HepG2 (cell line): ENCODE results near the gene C22orf31. TPM values are rescaled to one million over a fixed set of nuclear protein-coding genes. Genes with fewer than 3 reads are reported as not detected.
A peak's percentile ranks its signal among the peaks of the same experiment; 100 is the strongest.

Experiments
- E2F2 ChIP-seq: sonication (generic); formaldehyde crosslinking; IDR thresholded peaks from 2 replicates; pipeline ENCODE4 v1.4.0; 2020; ENCODE audit warnings: missing genetic modification reagents, borderline replicate concordance
- FOXA1 ChIP-seq, 2 experiments: fragments of 450-650 bp in 1 of 2; sonication (generic) in 1 of 2; formaldehyde crosslinking in 1 of 2; IDR thresholded peaks; 2 replicates each; pipeline versions ENCODE4 v1.4.0 to v1.6.1; 2016 to 2020; ENCODE audit warnings: missing genetic modification reagents in 1 of 2
- HMG20B ChIP-seq: conservative IDR thresholded peaks from 2 replicates; pipeline ENCODE4 v1.6.1; 2016; ENCODE audit warnings: missing genetic modification reagents, missing compliant biosample characterization
- HOXA5 ChIP-seq: sonication (generic); formaldehyde crosslinking; IDR thresholded peaks from 2 replicates; pipeline ENCODE4 v1.4.0; 2020; ENCODE audit warnings: missing genetic modification reagents
- IKZF4 ChIP-seq: sonication (generic); formaldehyde crosslinking; IDR thresholded peaks from 2 replicates; pipeline ENCODE4 v1.5.1; 2020; ENCODE audit warnings: borderline replicate concordance, mild to moderate bottlenecking, low read depth, missing genetic modification reagents; ENCODE audit errors: not compliant biosample characterization
- ISX ChIP-seq: sonication (generic); formaldehyde crosslinking; conservative IDR thresholded peaks from 2 replicates; pipeline ENCODE4 v1.5.0; 2020; ENCODE audit warnings: missing genetic modification reagents
- MED13 ChIP-seq: sonication (generic); formaldehyde crosslinking; IDR thresholded peaks from 2 replicates; pipeline ENCODE4 v1.5.0; 2020; ENCODE audit warnings: missing genetic modification reagents
- NFYB ChIP-seq: sonication (generic); formaldehyde crosslinking; IDR thresholded peaks from 2 replicates; pipeline ENCODE4 v1.4.0; 2020; ENCODE audit warnings: missing genetic modification reagents
- PBX3 ChIP-seq: sonication (generic); formaldehyde crosslinking; IDR thresholded peaks from 2 replicates; pipeline ENCODE4 v1.8.1; 2023; ENCODE audit warnings: missing genetic modification reagents, inconsistent platforms, borderline replicate concordance
- SMAD1 ChIP-seq: sonication (generic); formaldehyde crosslinking; IDR thresholded peaks from 2 replicates; pipeline ENCODE4 v1.4.0; 2020; ENCODE audit warnings: missing genetic modification reagents, low read depth, mild to moderate bottlenecking, borderline replicate concordance
- SMYD3 ChIP-seq: sonication (generic); formaldehyde crosslinking; IDR thresholded peaks from 2 replicates; pipeline ENCODE4 v1.8.1; 2023; ENCODE audit warnings: mild to moderate bottlenecking, missing genetic modification reagents
- SNAI1 ChIP-seq: sonication (generic); formaldehyde crosslinking; IDR thresholded peaks from 2 replicates; pipeline ENCODE4 v1.5.0; 2020; ENCODE audit warnings: mild to moderate bottlenecking, missing genetic modification reagents, borderline replicate concordance
- SUZ12 ChIP-seq: fragments of 150-350 bp; IDR thresholded peaks from 2 replicates; pipeline ENCODE4 v1.6.1; 2014; ENCODE audit warnings: low read depth, low read length
- TBP ChIP-seq: sonication (generic); formaldehyde crosslinking; IDR thresholded peaks from 2 replicates; pipeline ENCODE4 v1.5.0; 2020; ENCODE audit warnings: missing genetic modification reagents
- ZFP37 ChIP-seq: sonication (generic); formaldehyde crosslinking; IDR thresholded peaks from 2 replicates; pipeline ENCODE4 v1.4.0; 2020; ENCODE audit warnings: missing genetic modification reagents, borderline replicate concordance
- ZNF207 ChIP-seq: fragments of 450-650 bp; IDR thresholded peaks from 2 replicates; pipeline ENCODE4 v1.6.1; 2016; ENCODE audit warnings: antibody characterized with exemption, borderline replicate concordance
- ZNF441 ChIP-seq: sonication (generic); formaldehyde crosslinking; IDR thresholded peaks from 2 replicates; pipeline ENCODE4 v1.7.0; 2021; ENCODE audit warnings: missing genetic modification reagents, borderline replicate concordance
- ZNF619 ChIP-seq: sonication (generic); formaldehyde crosslinking; IDR thresholded peaks from 2 replicates; pipeline ENCODE4 v1.4.0; 2020; ENCODE audit warnings: mild to moderate bottlenecking, missing genetic modification reagents
- ZNF781 ChIP-seq: sonication (generic); formaldehyde crosslinking; IDR thresholded peaks from 2 replicates; pipeline ENCODE4 v1.5.1; 2020; ENCODE audit warnings: borderline replicate concordance, mild to moderate bottlenecking, missing genetic modification reagents; ENCODE audit errors: not compliant biosample characterization
- polyA plus RNA-seq, 8 experiments: library from polyadenylated mRNA; depleted of rRNA in 3 of 8; stranded (reverse) in 7 of 8; unstranded in 1 of 8; fragments of >200 nt; fragmentation: Illumina TruSeq in 4 of 8; extraction: Trizol in 4 of 8; gene quantifications; 2 replicates each; pipeline versions ENCODE4 v1.2.1 to v1.2.3, GENCODE V29; 2011 to 2016; ENCODE audit warnings: low read depth in 4 of 8, missing spikeins in 1 of 8, mixed read lengths in 1 of 8; ENCODE audit not compliant: insufficient read depth in 1 of 8
- total RNA-seq, 5 experiments: library from RNA; depleted of rRNA; stranded (reverse); fragments of >200 nt; fragmentation: Illumina TruSeq; extraction: Trizol; gene quantifications; 2 replicates each; pipeline ENCODE4 v1.2.3, GENCODE V29; 2016; ENCODE audit warnings: low read depth in 1 of 5
- TF ChIP-seq, protein P1 (sequence below): sonication (generic); formaldehyde crosslinking; IDR thresholded peaks from 2 replicates; pipeline ENCODE4 v1.4.0; 2020; ENCODE audit warnings: missing genetic modification reagents, borderline replicate concordance
- TF ChIP-seq, protein P2 (sequence below): sonication (generic); formaldehyde crosslinking; IDR thresholded peaks from 2 replicates; pipeline ENCODE4 v1.5.0; 2020; ENCODE audit warnings: missing genetic modification reagents
- TF ChIP-seq, protein P3 (sequence below): sonication (generic); formaldehyde crosslinking; IDR thresholded peaks from 2 replicates; pipeline ENCODE4 v1.5.1; 2020; ENCODE audit warnings: missing genetic modification reagents, mild to moderate bottlenecking, borderline replicate concordance

C22orf31 gene
- total and polyA plus RNA-seq, 2 of the 13 experiments (the other 11 are each of a cell fraction or from before 2014, with no cell fraction given): not detected

DNA sequence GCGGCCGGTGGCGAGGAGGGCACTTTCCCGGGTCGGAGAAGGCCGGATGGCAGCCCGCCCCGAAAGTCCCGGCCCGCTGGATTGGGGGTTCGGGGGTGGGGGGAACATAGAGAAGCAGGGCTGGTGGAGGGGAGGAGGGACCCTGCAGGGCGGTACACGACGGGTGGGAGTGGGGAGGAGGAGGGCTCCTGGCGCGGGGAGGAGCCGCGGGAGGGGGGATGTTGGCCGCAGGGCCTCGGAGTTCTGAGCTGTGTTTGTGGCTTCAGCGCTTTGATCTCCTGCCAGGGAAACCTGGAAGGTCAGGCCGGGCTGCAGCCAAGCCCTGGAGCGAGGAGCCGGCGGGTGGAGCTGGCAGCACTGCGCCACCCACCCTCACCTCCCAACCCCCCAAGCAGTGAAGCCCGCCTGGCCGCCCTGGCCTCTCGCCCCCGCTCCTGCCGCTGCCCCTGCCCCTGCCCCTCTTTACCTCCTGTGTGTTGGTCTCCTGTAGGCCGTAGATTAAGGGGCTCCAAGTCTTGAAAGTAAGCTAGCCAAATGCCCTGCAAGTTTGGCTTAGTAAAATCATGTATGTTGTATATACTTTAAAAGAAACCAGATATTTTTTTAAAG lies 30.9 kb downstream of the C22orf31 start (continued):
- TF ChIP-seq ZNF441 (peak; percentile 42; the same call in 1 of the 2 replicates), IKZF4 (CRISPR knock-in tag) (no peak), HOXA5 (CRISPR knock-in tag) (peak; percentile 91), HMG20B (CRISPR knock-in tag) (0 out of 2 replicates have a peak, but pooled peaks have one; percentile 35), SMAD1 (CRISPR knock-in tag) (no peak), E2F2 (CRISPR knock-in tag) (no peak), ZNF619 (CRISPR knock-in tag) (no peak), SNAI1 (no peak), SUZ12 (no peak), FOXA1 (IDR thresholded peaks at IDR 0.05) (no peak), FOXA1 (CRISPR knock-in tag; IDR thresholded peaks at IDR 0.05) (peak; percentile 58), NFYB (CRISPR knock-in tag) (no peak), SMYD3 (no peak), ISX (no peak), TBP (no peak), ZNF781 (CRISPR knock-in tag) (no peak), ZNF207 (no peak), ZFP37 (CRISPR knock-in tag) (peak; percentile 49; the same call in 1 of the 2 replicates), PBX3 (CRISPR knock-in tag) (no peak), MED13 (peak; percentile 98)
- TF ChIP-seq, protein P1, sequence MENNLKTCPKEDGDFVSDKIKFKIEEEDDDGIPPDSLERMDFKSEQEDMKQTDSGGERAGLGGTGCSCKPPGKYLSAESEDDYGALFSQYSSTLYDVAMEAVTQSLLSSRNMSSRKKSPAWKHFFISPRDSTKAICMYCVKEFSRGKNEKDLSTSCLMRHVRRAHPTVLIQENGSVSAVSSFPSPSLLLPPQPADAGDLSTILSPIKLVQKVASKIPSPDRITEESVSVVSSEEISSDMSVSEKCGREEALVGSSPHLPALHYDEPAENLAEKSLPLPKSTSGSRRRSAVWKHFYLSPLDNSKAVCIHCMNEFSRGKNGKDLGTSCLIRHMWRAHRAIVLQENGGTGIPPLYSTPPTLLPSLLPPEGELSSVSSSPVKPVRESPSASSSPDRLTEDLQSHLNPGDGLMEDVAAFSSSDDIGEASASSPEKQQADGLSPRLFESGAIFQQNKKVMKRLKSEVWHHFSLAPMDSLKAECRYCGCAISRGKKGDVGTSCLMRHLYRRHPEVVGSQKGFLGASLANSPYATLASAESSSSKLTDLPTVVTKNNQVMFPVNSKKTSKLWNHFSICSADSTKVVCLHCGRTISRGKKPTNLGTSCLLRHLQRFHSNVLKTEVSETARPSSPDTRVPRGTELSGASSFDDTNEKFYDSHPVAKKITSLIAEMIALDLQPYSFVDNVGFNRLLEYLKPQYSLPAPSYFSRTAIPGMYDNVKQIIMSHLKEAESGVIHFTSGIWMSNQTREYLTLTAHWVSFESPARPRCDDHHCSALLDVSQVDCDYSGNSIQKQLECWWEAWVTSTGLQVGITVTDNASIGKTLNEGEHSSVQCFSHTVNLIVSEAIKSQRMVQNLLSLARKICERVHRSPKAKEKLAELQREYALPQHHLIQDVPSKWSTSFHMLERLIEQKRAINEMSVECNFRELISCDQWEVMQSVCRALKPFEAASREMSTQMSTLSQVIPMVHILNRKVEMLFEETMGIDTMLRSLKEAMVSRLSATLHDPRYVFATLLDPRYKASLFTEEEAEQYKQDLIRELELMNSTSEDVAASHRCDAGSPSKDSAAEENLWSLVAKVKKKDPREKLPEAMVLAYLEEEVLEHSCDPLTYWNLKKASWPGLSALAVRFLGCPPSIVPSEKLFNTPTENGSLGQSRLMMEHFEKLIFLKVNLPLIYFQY (CRISPR knock-in tag): no peak
- TF ChIP-seq, protein P2, sequence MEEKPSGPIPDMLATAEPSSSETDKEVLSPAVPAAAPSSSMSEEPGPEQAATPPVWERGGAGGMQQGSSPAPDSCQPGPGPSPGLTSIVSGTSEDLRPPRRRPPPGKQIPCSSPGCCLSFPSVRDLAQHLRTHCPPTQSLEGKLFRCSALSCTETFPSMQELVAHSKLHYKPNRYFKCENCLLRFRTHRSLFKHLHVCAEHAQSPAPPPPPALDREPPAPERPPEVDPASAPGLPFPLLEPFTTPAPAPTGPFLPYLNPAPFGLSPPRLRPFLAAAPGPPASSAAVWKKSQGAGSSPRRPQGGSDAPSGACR (CRISPR knock-in tag): peak; percentile 93
- TF ChIP-seq, protein P3, sequence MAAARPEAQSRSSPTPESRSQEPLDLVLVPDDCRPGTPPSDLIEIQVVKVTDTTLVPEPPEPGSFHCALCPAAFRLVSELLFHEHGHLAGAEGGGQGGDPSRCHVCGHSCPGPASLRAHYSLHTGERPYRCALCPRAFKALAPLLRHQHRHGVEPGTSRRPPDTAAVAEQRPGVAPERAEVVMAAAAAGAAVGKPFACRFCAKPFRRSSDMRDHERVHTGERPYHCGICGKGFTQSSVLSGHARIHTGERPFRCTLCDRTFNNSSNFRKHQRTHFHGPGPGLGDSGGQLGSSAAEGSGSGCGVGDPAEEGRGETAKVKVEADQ (CRISPR knock-in tag): peak; percentile 83; the same call in 1 of the 2 replicates
